Loucy (cell line): ENCODE measurements around the gene LIPC.

Experiments used
- EZH2phosphoT487 ChIP-seq: fragments of 200-600 bp; IDR thresholded peaks from 2 replicates; pipeline ENCODE4 v1.6.1; 2018; ENCODE audit warnings: antibody characterized with exemption, mild to moderate bottlenecking, moderate library complexity, borderline replicate concordance
- TF ChIP-seq, protein P1 (sequence below): fragments of 200-600 bp; sonication (generic); conservative IDR thresholded peaks from 2 replicates; pipeline ENCODE4 v1.5.1; 2014; ENCODE audit warnings: mild to moderate bottlenecking, antibody characterized with exemption, low read length

DNA sequence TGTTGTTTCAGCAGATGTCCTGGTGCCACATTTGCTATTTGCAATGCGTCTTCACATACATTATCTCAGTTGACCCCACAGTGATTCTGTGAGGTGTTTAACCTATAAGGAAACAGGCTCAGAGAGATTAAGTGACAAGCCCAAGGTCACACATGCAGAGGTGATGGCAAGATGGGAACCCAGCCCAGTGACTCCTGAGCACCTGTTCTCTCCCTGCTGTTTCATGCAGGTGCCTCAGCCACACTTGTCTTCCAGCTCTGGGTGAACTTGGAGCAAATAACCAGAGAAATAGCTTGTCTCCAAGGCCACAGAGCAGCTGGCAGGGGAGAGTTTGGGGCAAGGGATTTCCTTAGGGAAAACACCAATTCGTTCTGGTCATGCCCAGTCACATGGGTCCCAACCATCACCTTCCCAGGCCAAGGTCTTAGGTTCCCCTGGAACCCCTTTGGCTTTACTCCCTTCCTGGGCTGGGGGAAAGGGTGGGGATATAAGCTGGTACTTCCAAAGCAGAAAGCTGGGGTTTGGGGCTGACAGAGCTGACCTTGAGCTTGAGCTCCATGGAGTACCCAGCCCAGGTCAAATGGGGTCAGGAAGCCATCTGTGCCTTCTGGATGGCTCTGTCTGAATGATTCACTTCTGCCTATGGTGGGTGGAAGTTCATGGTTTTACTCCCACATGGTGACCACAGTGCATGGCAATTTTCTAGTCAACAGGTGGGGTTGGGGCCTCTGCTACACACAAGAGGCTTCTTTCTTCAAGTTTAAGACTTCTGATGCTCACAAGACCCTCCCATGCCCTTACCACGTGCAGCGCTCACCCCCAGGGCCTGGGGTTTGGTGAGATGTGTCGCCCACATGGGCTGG lies 22.4 kb downstream of the LIPC start:
- TF ChIP-seq, protein P1, sequence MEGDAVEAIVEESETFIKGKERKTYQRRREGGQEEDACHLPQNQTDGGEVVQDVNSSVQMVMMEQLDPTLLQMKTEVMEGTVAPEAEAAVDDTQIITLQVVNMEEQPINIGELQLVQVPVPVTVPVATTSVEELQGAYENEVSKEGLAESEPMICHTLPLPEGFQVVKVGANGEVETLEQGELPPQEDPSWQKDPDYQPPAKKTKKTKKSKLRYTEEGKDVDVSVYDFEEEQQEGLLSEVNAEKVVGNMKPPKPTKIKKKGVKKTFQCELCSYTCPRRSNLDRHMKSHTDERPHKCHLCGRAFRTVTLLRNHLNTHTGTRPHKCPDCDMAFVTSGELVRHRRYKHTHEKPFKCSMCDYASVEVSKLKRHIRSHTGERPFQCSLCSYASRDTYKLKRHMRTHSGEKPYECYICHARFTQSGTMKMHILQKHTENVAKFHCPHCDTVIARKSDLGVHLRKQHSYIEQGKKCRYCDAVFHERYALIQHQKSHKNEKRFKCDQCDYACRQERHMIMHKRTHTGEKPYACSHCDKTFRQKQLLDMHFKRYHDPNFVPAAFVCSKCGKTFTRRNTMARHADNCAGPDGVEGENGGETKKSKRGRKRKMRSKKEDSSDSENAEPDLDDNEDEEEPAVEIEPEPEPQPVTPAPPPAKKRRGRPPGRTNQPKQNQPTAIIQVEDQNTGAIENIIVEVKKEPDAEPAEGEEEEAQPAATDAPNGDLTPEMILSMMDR, result no peak
- TF ChIP-seq EZH2phosphoT487, result no peak
